Fibroblast of mammary gland (primary cell): Measurements from ENCODE around the gene IQGAP2.

ENCODE experiments used
- DNase-seq: peaks from one replicate; pipeline ENCODE4 v3.0.0-alpha.2; 2010; ENCODE audit warnings: low read depth
- H3K4me3 ChIP-seq: 2 replicates; pipeline ENCODE4 v1.5.1; 2011; ENCODE audit warnings: low read depth, mild to moderate bottlenecking, low read length, moderate library complexity; ENCODE audit not compliant: control insufficient read depth
- CTCF ChIP-seq: conservative IDR thresholded peaks from 2 replicates; pipeline ENCODE4 v1.5.1; 2011; ENCODE audit warnings: low read depth, low read length, inconsistent platforms; ENCODE audit not compliant: control insufficient read depth, insufficient read depth

The IQGAP2 gene

GRCh38 chr5:76649140-76649539 is 246.1 kb downstream of the IQGAP2 start:
- TF ChIP-seq CTCF: no peak
- DNase-seq: no peak
- H3K4me3 ChIP-seq: no peak overlapping the region

DNA sequence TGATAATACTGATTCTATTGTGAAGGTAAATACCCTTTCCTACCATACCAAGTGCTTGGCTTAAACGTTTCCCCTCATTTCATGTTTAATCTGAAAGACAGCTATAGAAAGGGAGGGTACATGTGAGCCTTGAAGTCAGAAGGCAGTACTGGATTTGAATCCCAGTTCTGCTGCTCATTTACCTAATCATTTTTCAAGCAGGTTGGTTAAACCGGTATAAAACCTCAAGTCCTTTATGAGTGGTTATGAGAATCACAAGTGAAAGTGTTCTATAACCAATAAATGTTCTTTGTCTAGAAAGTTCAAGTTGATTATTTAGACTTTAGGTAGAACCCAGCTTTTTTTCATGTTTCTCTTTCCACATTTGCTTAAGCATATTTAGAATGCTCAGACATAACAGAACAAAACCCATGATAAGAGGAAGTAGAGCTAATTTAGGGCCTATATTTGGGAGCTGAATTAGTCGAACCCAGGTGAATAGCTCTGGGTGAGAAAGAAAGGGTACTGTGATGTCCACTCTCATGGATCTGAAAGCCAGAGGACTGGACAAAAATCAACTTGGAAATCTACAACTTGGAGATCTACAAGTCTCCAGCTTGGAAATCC is 249.8 kb downstream of the IQGAP2 start:
- H3K4me3 ChIP-seq: no peak overlapping the region
- TF ChIP-seq CTCF: no peak
- no peak for DNase-seq

DNA sequence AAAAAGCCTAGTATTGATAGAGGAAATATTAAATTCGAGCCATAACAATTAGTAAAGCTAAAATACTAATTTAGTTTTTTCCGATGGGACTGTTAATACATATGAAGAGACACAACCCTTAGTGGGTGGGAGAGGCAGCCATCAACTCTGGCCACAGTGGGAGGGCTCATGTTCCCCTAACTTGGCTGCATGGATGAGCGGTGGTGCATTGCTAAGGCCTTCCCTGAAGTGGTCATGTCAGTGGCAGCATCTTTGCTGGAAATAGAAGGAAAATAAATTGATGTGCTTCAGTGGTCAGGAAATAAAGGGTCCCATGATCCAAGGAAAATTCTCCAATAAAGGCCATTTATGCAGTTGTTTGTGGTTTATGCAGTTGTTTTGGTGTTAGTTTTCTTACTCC is 254.0 kb downstream of the IQGAP2 start:
- no peak overlapping the region for H3K4me3 ChIP-seq
- no peak for TF ChIP-seq CTCF
- DNase-seq: no peak

DNA sequence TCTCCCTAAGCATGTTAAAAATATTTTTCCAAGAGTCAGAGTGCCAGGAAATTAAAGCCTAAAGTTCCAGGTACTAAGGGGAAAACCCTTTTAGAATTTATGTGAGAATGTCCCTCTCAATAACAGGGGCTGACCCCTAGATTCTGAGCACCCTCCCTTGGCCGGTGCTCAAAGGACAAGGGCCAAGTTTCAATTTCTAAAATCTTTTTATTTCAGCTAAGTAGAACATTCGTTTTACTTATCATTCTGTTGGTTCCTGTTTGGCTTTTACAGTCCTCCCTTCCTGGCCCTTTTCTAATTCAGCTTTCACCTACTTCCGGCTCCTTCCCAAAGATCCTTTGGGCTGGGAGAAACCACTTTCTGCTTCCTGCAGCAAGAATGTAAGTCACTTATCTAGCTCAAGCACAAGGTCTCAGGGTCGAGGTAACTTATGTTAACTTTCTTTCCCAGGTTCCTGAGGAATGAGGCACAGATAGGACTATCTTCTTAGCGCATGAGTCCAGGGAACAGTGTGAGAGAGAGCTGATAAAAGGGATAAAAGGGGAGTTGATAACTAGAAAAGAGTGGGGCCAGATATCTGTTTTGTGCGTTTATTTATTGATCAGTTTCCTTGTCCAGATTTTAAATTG is 254.7 kb downstream of the IQGAP2 start:
- no peak overlapping the region for H3K4me3 ChIP-seq
- DNase-seq: no peak
- TF ChIP-seq CTCF: no peak

- no peak for DNase-seq
- TF ChIP-seq CTCF: no peak
- no peak overlapping the region for H3K4me3 ChIP-seq
Observed at GRCh38 chr5:76660360-76660759, 257.3 kb downstream of the IQGAP2 start.

DNA sequence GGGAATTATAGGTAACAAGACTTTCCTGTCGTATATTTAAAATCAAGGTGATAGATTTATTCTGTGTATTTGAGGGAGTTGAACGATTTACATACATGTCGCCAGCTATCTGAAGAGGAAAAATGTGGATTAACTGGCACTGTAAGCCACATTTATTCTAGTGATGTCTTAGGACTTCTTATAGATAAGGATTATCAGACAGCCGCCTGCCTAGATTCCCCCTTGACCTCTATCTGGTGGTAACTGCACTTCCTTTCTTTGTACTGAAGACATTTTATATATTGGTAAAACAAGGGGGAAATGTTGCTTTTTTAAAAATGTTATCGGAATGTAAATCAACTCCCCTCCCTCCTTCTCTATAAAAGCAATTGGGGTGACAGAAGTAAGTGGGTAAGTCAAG is 259.4 kb downstream of the IQGAP2 start:
- TF ChIP-seq CTCF: no peak
- H3K4me3 ChIP-seq: no peak overlapping the region
- no peak for DNase-seq
